ENCODE data around the gene MLNR. TPM values are rescaled to one million over a fixed set of nuclear protein-coding genes. Genes with fewer than 3 reads are reported as not detected.

Gene MLNR

DNA sequence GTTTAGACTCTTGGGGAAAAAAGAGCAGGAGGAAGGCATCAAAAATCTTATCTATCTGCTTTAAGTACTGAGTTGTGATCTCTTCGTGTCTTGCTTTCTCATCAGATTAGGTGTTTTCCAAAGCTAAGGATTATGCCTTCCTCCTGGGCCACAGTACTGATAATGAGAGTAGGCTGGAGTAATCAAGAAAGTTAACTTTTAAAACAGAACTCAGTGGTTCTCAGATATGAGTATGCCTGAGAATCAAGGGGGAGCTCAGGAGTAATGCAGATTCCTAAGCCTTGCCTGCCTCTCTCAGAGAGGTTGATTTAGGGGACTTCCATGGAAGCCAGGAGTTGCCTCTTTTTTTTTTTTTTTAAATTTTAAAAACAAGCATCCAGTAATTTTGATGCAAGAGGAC lies 51.1 kb downstream of the MLNR start:
- no peak overlapping the region for H4K91ac ChIP-seq (ENCODE audit: low read length)
- no peak overlapping the region for H3K14ac ChIP-seq (ENCODE audit: low read length in 2 of 2)
- H3K27ac ChIP-seq (ENCODE audit: low read length, poor library complexity, severe bottlenecking) = no peak overlapping the region
- H3K23ac ChIP-seq (ENCODE audit: low read length in 2 of 2) = no peak overlapping the region
- H3K4ac ChIP-seq (ENCODE audit: low read depth in 1 of 2, low read length in 2 of 2) = no peak overlapping the region
- H2BK5ac ChIP-seq (ENCODE audit: low read depth, low read length, poor library complexity, severe bottlenecking) = no peak overlapping the region
- H2BK120ac ChIP-seq (ENCODE audit: low read depth, low read length) = no peak overlapping the region
- H3K18ac ChIP-seq (ENCODE audit: low read depth in 1 of 2, low read length in 2 of 2) = no peak overlapping the region
- DNase-seq = no peak
- no peaks in the 10 kb centered on the region for H3K79me1 ChIP-seq (replicated peaks; ENCODE audit: low read length, poor library complexity, severe bottlenecking)
- no peak overlapping the region for H3K4me2 ChIP-seq (ENCODE audit: low read length, poor library complexity, severe bottlenecking)
- no peak overlapping the region for H2BK12ac ChIP-seq (ENCODE audit: low read length in 2 of 2)
- H4K8ac ChIP-seq (ENCODE audit: low read length) = no peak overlapping the region
- H3K36me3 ChIP-seq (ENCODE audit: control insufficient read depth in 1 of 2, insufficient read depth in 2 of 2, low read depth in 1 of 2, low read length in 2 of 2) = peaks cover 0 to 20% of the 10 kb centered on the region in 2 experiments
- no peak overlapping the region for H2AFZ ChIP-seq (ENCODE audit: low read depth, low read length)
- no peak overlapping the region for H3K9ac ChIP-seq (ENCODE audit: low read length)
- no peaks in the 10 kb centered on the region for H3K9me3 ChIP-seq (ENCODE audit: control insufficient read depth, low read length)
- H2BK15ac ChIP-seq (ENCODE audit: low read depth, poor library complexity, severe bottlenecking) = no peak overlapping the region
- H3K27me3 ChIP-seq (ENCODE audit: control insufficient read depth in 1 of 2, insufficient read depth in 1 of 2, low read length in 2 of 2) = no peaks in the 10 kb centered on the region
- no peak overlapping the region for H2AK5ac ChIP-seq (ENCODE audit: low read length, severe bottlenecking)
- 87% methylated on average over 1 of the region's 1 CpG for WGBS
- H3K4me3 ChIP-seq (ENCODE audit: insufficient read depth in 1 of 2, low read depth in 1 of 2, low read length in 2 of 2) = no peak overlapping the region
- H3K4me1 ChIP-seq (ENCODE audit: control insufficient read depth, insufficient read depth, low read depth, low read length) = no peaks in the 10 kb centered on the region

Small RNA genes within 50 kb of the gene (small RNA-seq; reads per million reads assigned to genes)
- not detected for gene COX7CP1 (ENCODE audit: low read depth)
